ENCODE measurements around the gene IKZF2.

IKZF2 gene

GRCh38 chr2:213137064-213137463 lies 14.3 kb downstream of the IKZF2 start:
- Histone ChIP-seq H3K27me3 (replicated peaks; ENCODE audit: control insufficient read depth, insufficient read depth, low read length, poor library complexity, severe bottlenecking) (no peaks in the 10 kb centered on the region), H3K36me3 (ENCODE audit: control insufficient read depth, insufficient read depth, low read length) (no peaks in the 10 kb centered on the region), H3K4me3 (ENCODE audit: insufficient read depth, low read depth, low read length, poor library complexity, severe bottlenecking) (no peak overlapping the region), H3K9me3 (ENCODE audit: control insufficient read depth, low read length) (no peaks in the 10 kb centered on the region), H3K27ac (ENCODE audit: insufficient read depth, low read length, poor library complexity, severe bottlenecking) (no peak overlapping the region), H3K4me1 (ENCODE audit: control insufficient read depth, insufficient read depth, low read length, poor library complexity, severe bottlenecking) (no peaks in the 10 kb centered on the region)
- no peak for DNase-seq

DNA sequence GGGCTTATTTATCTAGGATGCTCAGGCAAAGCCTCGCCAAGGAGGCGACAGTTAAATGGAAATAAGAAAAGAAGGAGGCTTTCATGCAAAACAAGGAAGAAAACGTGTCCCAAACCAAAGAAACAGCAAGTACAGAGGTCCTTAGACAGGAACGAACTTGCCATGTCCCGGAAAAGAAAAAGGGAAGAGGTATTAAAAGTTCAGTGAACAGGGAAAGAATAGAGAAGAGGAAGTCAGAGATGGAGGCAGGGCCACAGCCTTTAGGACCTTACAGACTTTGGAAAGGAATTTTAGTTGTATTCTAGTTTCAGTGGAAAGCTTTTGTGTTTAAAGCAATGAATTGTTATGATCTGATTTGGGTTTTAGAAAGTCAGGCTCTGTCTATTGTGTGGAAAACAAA lies 22.1 kb downstream of the IKZF2 start:
- no peak overlapping the region for H3K4me3 ChIP-seq (ENCODE audit: insufficient read depth, low read depth, low read length, poor library complexity, severe bottlenecking)
- no peaks in the 10 kb centered on the region for H3K36me3 ChIP-seq (ENCODE audit: control insufficient read depth, insufficient read depth, low read length)
- H3K4me1 ChIP-seq (ENCODE audit: control insufficient read depth, insufficient read depth, low read length, poor library complexity, severe bottlenecking), result no peaks in the 10 kb centered on the region
- no peak for DNase-seq
- H3K9me3 ChIP-seq (ENCODE audit: control insufficient read depth, low read length), result no peaks in the 10 kb centered on the region
- no peak overlapping the region for H3K27ac ChIP-seq (ENCODE audit: insufficient read depth, low read length, poor library complexity, severe bottlenecking)
- no peaks in the 10 kb centered on the region for H3K27me3 ChIP-seq (replicated peaks; ENCODE audit: control insufficient read depth, insufficient read depth, low read length, poor library complexity, severe bottlenecking)

GRCh38 chr2:213125646-213126347 lies 25.6 kb downstream of the IKZF2 start:
- Histone ChIP-seq H3K4me1 (ENCODE audit: control insufficient read depth, insufficient read depth, low read length, poor library complexity, severe bottlenecking) (no peaks in the 10 kb centered on the region), H3K27ac (ENCODE audit: insufficient read depth, low read length, poor library complexity, severe bottlenecking) (no peak overlapping the region), H3K36me3 (ENCODE audit: control insufficient read depth, insufficient read depth, low read length) (no peaks in the 10 kb centered on the region), H3K4me3 (ENCODE audit: insufficient read depth, low read depth, low read length, poor library complexity, severe bottlenecking) (no peak overlapping the region), H3K27me3 (replicated peaks; ENCODE audit: control insufficient read depth, insufficient read depth, low read length, poor library complexity, severe bottlenecking) (no peaks in the 10 kb centered on the region), H3K9me3 (ENCODE audit: control insufficient read depth, low read length) (no peaks in the 10 kb centered on the region)
- peak in 1 of 3 donors; percentile 12 for DNase-seq

GRCh38 chr2:213122725-213123124 lies 28.7 kb downstream of the IKZF2 start:
- no peaks in the 10 kb centered on the region for H3K9me3 ChIP-seq (ENCODE audit: control insufficient read depth, low read length)
- no peak overlapping the region for H3K4me3 ChIP-seq (ENCODE audit: insufficient read depth, low read depth, low read length, poor library complexity, severe bottlenecking)
- H3K36me3 ChIP-seq (ENCODE audit: control insufficient read depth, insufficient read depth, low read length), result no peaks in the 10 kb centered on the region
- H3K27me3 ChIP-seq (replicated peaks; ENCODE audit: control insufficient read depth, insufficient read depth, low read length, poor library complexity, severe bottlenecking), result no peaks in the 10 kb centered on the region
- no peak for DNase-seq
- no peaks in the 10 kb centered on the region for H3K4me1 ChIP-seq (ENCODE audit: control insufficient read depth, insufficient read depth, low read length, poor library complexity, severe bottlenecking)
- H3K27ac ChIP-seq (ENCODE audit: insufficient read depth, low read length, poor library complexity, severe bottlenecking), result no peak overlapping the region

- Histone ChIP-seq H3K27me3 (replicated peaks; ENCODE audit: control insufficient read depth, insufficient read depth, low read length, poor library complexity, severe bottlenecking) (no peaks in the 10 kb centered on the region), H3K9me3 (ENCODE audit: control insufficient read depth, low read length) (no peaks in the 10 kb centered on the region), H3K4me1 (ENCODE audit: control insufficient read depth, insufficient read depth, low read length, poor library complexity, severe bottlenecking) (no peaks in the 10 kb centered on the region), H3K27ac (ENCODE audit: insufficient read depth, low read length, poor library complexity, severe bottlenecking) (no peak overlapping the region), H3K36me3 (ENCODE audit: control insufficient read depth, insufficient read depth, low read length) (no peaks in the 10 kb centered on the region), H3K4me3 (ENCODE audit: insufficient read depth, low read depth, low read length, poor library complexity, severe bottlenecking) (no peak overlapping the region)
- DNase-seq, result no peak
Measured at GRCh38 chr2:213121690-213122089, 29.7 kb downstream of the IKZF2 start.

DNA sequence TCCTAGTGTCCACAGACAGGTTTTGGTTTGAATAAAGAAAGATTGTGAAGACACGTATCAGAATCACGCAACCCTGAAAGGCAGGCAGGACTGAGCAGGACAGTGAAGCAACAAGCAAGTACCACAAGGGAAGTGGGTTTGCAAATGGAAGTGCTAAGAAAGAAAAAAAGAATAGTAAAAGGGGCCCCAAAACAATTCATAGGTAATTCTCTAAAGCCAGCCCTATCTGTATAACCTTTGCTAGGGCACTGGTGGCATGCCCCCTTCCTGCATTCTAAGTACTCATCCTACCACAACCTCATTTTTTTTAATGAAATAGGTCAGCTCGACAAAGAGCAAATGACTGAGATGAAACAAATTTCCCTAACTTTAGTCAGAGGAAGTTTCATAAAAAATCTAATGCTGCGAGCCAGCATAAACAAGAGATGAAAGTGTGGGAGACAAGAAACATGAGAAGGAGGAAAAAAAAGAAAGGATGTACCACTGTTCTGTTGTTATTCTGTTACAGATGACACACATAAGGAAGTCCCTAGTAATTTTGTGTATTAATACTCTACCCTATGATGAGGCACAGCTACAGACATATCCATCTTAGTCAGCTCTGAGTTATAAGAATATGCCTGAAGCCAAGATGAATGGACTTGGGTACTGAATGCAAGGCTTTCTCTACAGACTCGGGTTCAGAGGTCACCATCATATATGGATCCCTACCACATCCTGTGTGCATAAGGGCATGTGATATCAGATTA lies 32.2 kb downstream of the IKZF2 start:
- no peak overlapping the region for H3K4me3 ChIP-seq (ENCODE audit: insufficient read depth, low read depth, low read length, poor library complexity, severe bottlenecking)
- peak in 2 of 3 donors; percentile 5 to 26 for DNase-seq
- peak overlapping the region; percentile 21 for H3K27ac ChIP-seq (ENCODE audit: insufficient read depth, low read length, poor library complexity, severe bottlenecking)

GRCh38 chr2:213108308-213108707 lies 43.1 kb downstream of the IKZF2 start:
- Histone ChIP-seq H3K27me3 (replicated peaks; ENCODE audit: control insufficient read depth, insufficient read depth, low read length, poor library complexity, severe bottlenecking) (no peaks in the 10 kb centered on the region), H3K36me3 (ENCODE audit: control insufficient read depth, insufficient read depth, low read length) (no peaks in the 10 kb centered on the region), H3K4me3 (ENCODE audit: insufficient read depth, low read depth, low read length, poor library complexity, severe bottlenecking) (no peak overlapping the region), H3K9me3 (ENCODE audit: control insufficient read depth, low read length) (no peaks in the 10 kb centered on the region), H3K27ac (ENCODE audit: insufficient read depth, low read length, poor library complexity, severe bottlenecking) (no peak overlapping the region), H3K4me1 (ENCODE audit: control insufficient read depth, insufficient read depth, low read length, poor library complexity, severe bottlenecking) (no peaks in the 10 kb centered on the region)
- DNase-seq, result no peak

More for the DNA sequence above, 32.2 kb downstream of the IKZF2 start:
- Histone ChIP-seq H3K27me3 (replicated peaks; ENCODE audit: control insufficient read depth, insufficient read depth, low read length, poor library complexity, severe bottlenecking) (no peaks in the 10 kb centered on the region), H3K36me3 (ENCODE audit: control insufficient read depth, insufficient read depth, low read length) (no peaks in the 10 kb centered on the region), H3K4me1 (ENCODE audit: control insufficient read depth, insufficient read depth, low read length, poor library complexity, severe bottlenecking) (no peaks in the 10 kb centered on the region), H3K9me3 (ENCODE audit: control insufficient read depth, low read length) (no peaks in the 10 kb centered on the region)

DNA sequence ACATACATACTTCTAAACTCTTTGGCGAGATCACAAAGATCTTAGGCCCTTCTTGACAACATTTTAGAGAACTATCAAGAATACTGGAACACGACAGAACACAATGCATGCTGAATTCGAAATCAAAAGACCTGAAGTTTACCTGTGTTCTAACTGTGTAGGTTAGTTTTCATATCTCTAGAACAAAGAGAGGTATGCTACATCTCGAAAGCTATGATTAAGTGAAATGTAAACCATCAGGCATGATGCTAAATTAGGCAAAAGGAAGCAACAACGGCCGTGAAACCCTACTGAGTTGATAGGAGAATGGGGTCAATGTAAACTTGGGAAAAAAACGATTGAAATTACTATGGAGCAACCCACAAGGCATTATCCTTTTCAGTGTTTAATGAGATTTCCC lies 43.7 kb downstream of the IKZF2 start:
- no peak overlapping the region for H3K4me3 ChIP-seq (ENCODE audit: insufficient read depth, low read depth, low read length, poor library complexity, severe bottlenecking)
- no peak overlapping the region for H3K27ac ChIP-seq (ENCODE audit: insufficient read depth, low read length, poor library complexity, severe bottlenecking)
- H3K36me3 ChIP-seq (ENCODE audit: control insufficient read depth, insufficient read depth, low read length), result no peaks in the 10 kb centered on the region
- H3K4me1 ChIP-seq (ENCODE audit: control insufficient read depth, insufficient read depth, low read length, poor library complexity, severe bottlenecking), result no peaks in the 10 kb centered on the region
- no peaks in the 10 kb centered on the region for H3K27me3 ChIP-seq (replicated peaks; ENCODE audit: control insufficient read depth, insufficient read depth, low read length, poor library complexity, severe bottlenecking)
- no peak for DNase-seq
- no peaks in the 10 kb centered on the region for H3K9me3 ChIP-seq (ENCODE audit: control insufficient read depth, low read length)

DNA sequence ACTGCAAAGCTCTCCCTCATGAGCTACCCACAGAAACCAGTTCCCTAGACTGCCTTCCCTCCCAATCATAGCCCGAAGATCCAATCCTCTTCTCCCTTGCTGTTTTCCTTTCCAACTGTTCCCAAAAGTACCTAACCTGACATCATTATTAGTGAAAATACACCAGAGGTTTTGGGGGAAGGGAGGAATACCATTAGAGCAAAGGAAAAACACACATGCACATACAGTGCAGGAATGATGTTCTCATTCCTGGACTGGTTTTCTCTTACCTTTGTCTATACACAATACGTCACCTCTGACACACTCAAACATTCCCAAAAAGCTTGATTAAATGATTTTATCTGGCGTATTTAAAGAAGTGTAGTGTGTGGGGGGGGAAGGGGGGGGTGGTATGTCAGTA lies 46.2 kb downstream of the IKZF2 start:
- Histone ChIP-seq H3K27me3 (replicated peaks; ENCODE audit: control insufficient read depth, insufficient read depth, low read length, poor library complexity, severe bottlenecking) (no peaks in the 10 kb centered on the region), H3K27ac (ENCODE audit: insufficient read depth, low read length, poor library complexity, severe bottlenecking) (no peak overlapping the region), H3K4me3 (ENCODE audit: insufficient read depth, low read depth, low read length, poor library complexity, severe bottlenecking) (no peak overlapping the region), H3K36me3 (ENCODE audit: control insufficient read depth, insufficient read depth, low read length) (no peaks in the 10 kb centered on the region), H3K9me3 (ENCODE audit: control insufficient read depth, low read length) (no peaks in the 10 kb centered on the region), H3K4me1 (ENCODE audit: control insufficient read depth, insufficient read depth, low read length, poor library complexity, severe bottlenecking) (no peaks in the 10 kb centered on the region)
- DNase-seq, result no peak

GRCh38 chr2:213104903-213105202 lies 46.6 kb downstream of the IKZF2 start:
- H3K36me3 ChIP-seq (ENCODE audit: control insufficient read depth, insufficient read depth, low read length), result no peaks in the 10 kb centered on the region
- H3K4me1 ChIP-seq (ENCODE audit: control insufficient read depth, insufficient read depth, low read length, poor library complexity, severe bottlenecking), result no peaks in the 10 kb centered on the region
- H3K27ac ChIP-seq (ENCODE audit: insufficient read depth, low read length, poor library complexity, severe bottlenecking), result no peak overlapping the region
- H3K4me3 ChIP-seq (ENCODE audit: insufficient read depth, low read depth, low read length, poor library complexity, severe bottlenecking), result no peak overlapping the region
- no peak for DNase-seq
- H3K9me3 ChIP-seq (ENCODE audit: control insufficient read depth, low read length), result no peaks in the 10 kb centered on the region
- H3K27me3 ChIP-seq (replicated peaks; ENCODE audit: control insufficient read depth, insufficient read depth, low read length, poor library complexity, severe bottlenecking), result no peaks in the 10 kb centered on the region

Measured in effector memory CD4-positive, alpha-beta T cell (primary cell).